ENCODE data around the gene WDR88. TPM values are rescaled to one million over a fixed set of nuclear protein-coding genes. Genes with fewer than 3 reads are reported as not detected.

The WDR88 gene
- total and polyA plus RNA-seq, 2 of the 8 experiments (the other 6 are each of a cell fraction or from before 2014, with no cell fraction given): not detected

- no peak overlapping the region for H2BK12ac ChIP-seq (ENCODE audit: low read depth, low read length)
- H3K9ac ChIP-seq (replicated peaks in 1 of 4; ENCODE audit: extremely low read depth in 1 of 4, low read depth in 3 of 4, low read length in 3 of 4): no peak overlapping the region
- no peak overlapping the region for H3K18ac ChIP-seq (ENCODE audit: extremely low read depth, low read length)
- H3K27me3 ChIP-seq (replicated peaks in 1 of 4; ENCODE audit: control insufficient read depth in 3 of 4, extremely low read depth in 1 of 4, insufficient read depth in 3 of 4, low read length in 3 of 4): no peaks in the 10 kb centered on the region
- no peaks in the 10 kb centered on the region for H3K23me2 ChIP-seq (ENCODE audit: low read depth, low read length)
- no peak overlapping the region for H2BK120ac ChIP-seq (replicated peaks; ENCODE audit: low read depth, low read length)
- H4K5ac ChIP-seq (ENCODE audit: insufficient read length, low read depth, low read length): no peak overlapping the region
- no peak overlapping the region for H3K23ac ChIP-seq (ENCODE audit: insufficient read length)
- H3K79me2 ChIP-seq (ENCODE audit: control insufficient read depth in 1 of 2, insufficient read depth in 2 of 2, low read length in 2 of 2): no peaks in the 10 kb centered on the region
- H3K56ac ChIP-seq (replicated peaks; ENCODE audit: insufficient read length, low read depth, low read length): no peak overlapping the region
- no peak overlapping the region for H2BK5ac ChIP-seq (ENCODE audit: low read depth, low read length)
- FAIRE-seq (no peak), DNase-seq (ENCODE audit: low read depth in 1 of 2, low spot score in 2 of 2) (no peak)
- H3K4me2 ChIP-seq (ENCODE audit: insufficient read depth in 1 of 2, low read depth in 2 of 2, low read length in 2 of 2): no peak overlapping the region
- ChIA-PET POLR2A (ENCODE audit: partially characterized antibody) (interaction anchor here (1.6 kb wide), 1 partner anchor 9 kb away, joined by 3 read pairs; no protein-coding TSS in a partner anchor), CTCF (ENCODE audit: partially characterized antibody) (no interaction called here)
- H3K27ac ChIP-seq (ENCODE audit: low read depth, low read length): no peak overlapping the region
- no peak overlapping the region for H4K8ac ChIP-seq (ENCODE audit: extremely low read depth, insufficient read depth, low read length)
- H3K14ac ChIP-seq (ENCODE audit: insufficient read length): no peak overlapping the region
- H3K79me1 ChIP-seq (ENCODE audit: low read depth, low read length): peaks cover 3% of the 10 kb centered on the region; the same call in 1 of the 2 replicates
- peaks cover 0 to 28% (median 2%) of the 10 kb centered on the region in 4 experiments; a peak in 4 of 8 replicates for H3K36me3 ChIP-seq (ENCODE audit: control insufficient read depth in 2 of 4, insufficient read depth in 4 of 4, low read length in 3 of 4)
- no peak overlapping the region for H3K4me3 ChIP-seq (ENCODE audit: extremely low read depth in 1 of 4, insufficient read depth in 2 of 4, low read depth in 3 of 4, low read length in 4 of 4)
- no peak overlapping the region for H2BK20ac ChIP-seq (ENCODE audit: low read length)
- no peak overlapping the region for H3K4ac ChIP-seq (replicated peaks; ENCODE audit: insufficient read length, low read depth, low read length)
- H3K4me1 ChIP-seq (replicated peaks in 1 of 4; ENCODE audit: control insufficient read depth in 3 of 4, insufficient read depth in 4 of 4, low read length in 3 of 4): no peaks in the 10 kb centered on the region
- H2BK15ac ChIP-seq (ENCODE audit: low read length): no peak overlapping the region
- peaks cover 4 to 7% of the 10 kb centered on the region in 2 experiments for H4K20me1 ChIP-seq (replicated peaks in 1 of 2; ENCODE audit: control insufficient read depth in 1 of 2, insufficient read depth in 2 of 2, low read length in 2 of 2)
- H4K91ac ChIP-seq (replicated peaks; ENCODE audit: insufficient read length, low read length): no peak overlapping the region
- H3K9me3 ChIP-seq (ENCODE audit: insufficient read depth in 2 of 2, low read depth in 1 of 2, low read length in 1 of 2): no peaks in the 10 kb centered on the region
- H2AK5ac ChIP-seq (ENCODE audit: low read depth, low read length): no peak overlapping the region
- H2AFZ ChIP-seq (ENCODE audit: low read length): no peak overlapping the region
- 96% methylated on average over 24 of the region's 27 CpGs; no CpG with 5 or more reads in 1 of the 2 experiments for WGBS, 2 experiments (ENCODE audit: extremely low coverage in 1 of 2, insufficient coverage in 1 of 2, insufficient read length in 1 of 2, insufficient replicate concordance in 2 of 2, low coverage in 1 of 2, low lambda C conversion rate in 2 of 2, missing lambda C conversion rate in 1 of 2)
- no peak for TF ChIP-seq HDAC2 (IDR thresholded peaks at IDR 0.05; ENCODE audit: borderline replicate concordance in 1 of 2, low read depth in 2 of 2, low read length in 2 of 2)
Measured at GRCh38 chr19:33205110-33205509, 73.2 kb downstream of the WDR88 start.

Measured in H1 (cell line).